GM12892 (cell line): ENCODE measurements around the gene TLE5.

Experiments used
- POLR2A ChIP-seq: IDR thresholded peaks from 2 replicates; pipeline ENCODE4 v1.6.1; 2011; ENCODE audit warnings: low read depth, low read length, control low read depth
- POLR2AphosphoS5 ChIP-seq: IDR thresholded peaks from 2 replicates; pipeline ENCODE4 v1.6.1; 2011; ENCODE audit warnings: low read depth, low read length, control low read depth
- TAF1 ChIP-seq: IDR thresholded peaks from 2 replicates; pipeline ENCODE4 v1.6.1; 2011; ENCODE audit warnings: low read depth, mild to moderate bottlenecking, control low read depth, low read length, borderline replicate concordance

DNA sequence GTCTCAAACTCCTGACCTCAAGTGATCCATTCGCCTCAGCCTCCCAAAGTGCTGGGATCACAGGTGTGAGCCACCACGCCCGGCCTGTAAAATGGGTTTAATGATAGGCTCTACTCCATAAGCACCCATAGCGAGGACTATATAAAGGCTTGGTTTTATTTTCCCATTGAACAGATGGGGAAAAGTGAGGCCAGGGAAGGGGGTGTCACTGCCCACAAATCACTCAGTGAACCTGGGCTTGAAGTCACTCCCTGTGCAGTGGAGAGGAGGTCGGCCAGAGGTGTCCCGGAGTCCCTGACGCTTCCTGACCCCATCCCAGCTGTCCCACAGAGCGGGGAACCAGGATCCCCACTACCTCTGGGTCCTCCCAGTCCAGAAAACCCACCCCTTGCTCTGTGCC, 48.2 kb downstream of the TLE5 start:
- TF ChIP-seq POLR2A (no peak), POLR2AphosphoS5 (no peak), TAF1 (no peak)
